Suprapubic skin (tissue), 4 donors: ENCODE results near the gene GOLM1.

ENCODE experiments used
- CTCF ChIP-seq, 2 donors: fragments of 200-600 bp in 1 of 2; fragments of 450-650 bp in 1 of 2; sonication (generic) in 1 of 2; IDR thresholded peaks; one replicate each; pipeline ENCODE4 v1.5.1; 2016 to 2019; ENCODE audit warnings: antibody characterized with exemption in 2 of 2, mild to moderate bottlenecking in 1 of 2, moderate library complexity in 1 of 2
- EP300 ChIP-seq: sonication (generic); formaldehyde crosslinking; IDR thresholded peaks from one replicate; pipeline ENCODE4 v1.6.1; 2017; ENCODE audit warnings: antibody characterized with exemption
- POLR2A ChIP-seq, 2 donors: fragments of 450-650 bp; IDR thresholded peaks; one replicate each; pipeline ENCODE4 v1.6.1; 2017; ENCODE audit warnings: antibody characterized with exemption in 2 of 2, mild to moderate bottlenecking in 2 of 2, moderate library complexity in 2 of 2
- POLR2AphosphoS5 ChIP-seq, 3 donors: sonication (generic); formaldehyde crosslinking; IDR thresholded peaks; one replicate each; pipeline ENCODE4 v1.6.1; 2017; ENCODE audit warnings: antibody characterized with exemption in 3 of 3

GRCh38 chr9:86064220-86064619 lies 35.1 kb downstream of the GOLM1 start:
- TF ChIP-seq CTCF (IDR thresholded peaks at IDR 0.05) (no peak), POLR2A (IDR thresholded peaks at IDR 0.05) (no peak), POLR2AphosphoS5 (IDR thresholded peaks at IDR 0.05) (no peak), EP300 (no peak)
